GM12878 (cell line): ENCODE data around the gene CCR7. TPM values are rescaled to one million over a fixed set of nuclear protein-coding genes. Genes with fewer than 3 reads are reported as not detected.

Source experiments
- ATAC-seq: fragments of 200-7000 bp; cut with Tn5 transposase; 3 replicates; pipeline ENCODE4 v1.9.1; 2020; ENCODE audit warnings: mild to moderate bottlenecking, moderate library complexity
- BruUV-seq: library from RNA; stranded (reverse); fragments of 400-500 nt; replicated peaks from 2 replicates; lab custom pipeline; 2021; lab: Mats Ljungman, UMichigan
- CTCF ChIA-PET: fragments of 300-600 bp; sonication (Branson Sonifier 250); formaldehyde crosslinking; extraction: SDS; loops from one replicate; lab custom pipeline; 2021; ENCODE audit warnings: inconsistent platforms; lab: Yijun Ruan, JAX
- POLR2A ChIA-PET: fragments of 350-600 bp; formaldehyde crosslinking; extraction: SDS; loops from one replicate; lab custom pipeline; 2021; ENCODE audit warnings: inconsistent platforms; lab: Charles Lee
- RAD21 ChIA-PET: fragments of 300-600 bp; sonication (Branson Sonifier 250); formaldehyde crosslinking; loops from one replicate; lab custom pipeline; 2023; ENCODE audit warnings: antibody characterized with exemption; ENCODE audit not compliant: unreplicated experiment; lab: Charles Lee
- SMC1A ChIA-PET: fragments of 300-600 bp; sonication (Branson Sonifier 250); formaldehyde crosslinking; loops from one replicate; lab custom pipeline; 2023; ENCODE audit not compliant: unreplicated experiment, uncharacterized antibody; lab: Charles Lee
- DNase-seq: peaks from one replicate; pipeline ENCODE4 v3.0.0-alpha.2; 2011; ENCODE audit warnings: low read depth, low spot score
- FAIRE-seq: peaks from 3 replicates; lab custom pipeline; 2011; peaks lifted over from hg19 to GRCh38; lab: Jason Lieb, UNC
- H2AFZ ChIP-seq: 2 replicates; pipeline ENCODE4 v1.6.0; 2011; ENCODE audit warnings: low read depth, low read length, control low read depth; ENCODE audit not compliant: control insufficient read depth
- H3K27ac ChIP-seq: 2 replicates; pipeline ENCODE4 v1.5.1; 2011; ENCODE audit warnings: control low read depth; ENCODE audit not compliant: control insufficient read depth, insufficient read depth
- H3K27me3 ChIP-seq, 2 experiments: replicated peaks in 1 of 2; 2 replicates each; pipeline versions ENCODE4 v1.6.0 to v1.6.1; 2011; ENCODE audit warnings: low read length in 1 of 2; ENCODE audit not compliant: control insufficient read depth in 2 of 2, insufficient read depth in 2 of 2
- H3K36me3 ChIP-seq, 2 experiments: 2 replicates each; pipeline ENCODE4 v1.5.1; 2011; ENCODE audit warnings: low read length in 1 of 2; ENCODE audit not compliant: control insufficient read depth in 2 of 2, insufficient read depth in 2 of 2
- H3K4me1 ChIP-seq: 2 replicates; pipeline ENCODE4 v1.6.1; 2011; ENCODE audit warnings: mild to moderate bottlenecking, low read length, moderate library complexity, mixed read lengths; ENCODE audit not compliant: control insufficient read depth, insufficient read depth
- H3K4me2 ChIP-seq: 2 replicates; pipeline ENCODE4 v1.6.0; 2011; ENCODE audit warnings: control low read depth; ENCODE audit not compliant: control insufficient read depth, insufficient read depth
- H3K4me3 ChIP-seq: fragments of 200-600 bp; sonication (generic); 2 replicates; pipeline ENCODE4 v1.5.1; 2016
- H3K79me2 ChIP-seq: 2 replicates; pipeline ENCODE4 v1.6.0; 2011; ENCODE audit warnings: low read length; ENCODE audit not compliant: control insufficient read depth, insufficient read depth
- H3K9ac ChIP-seq: 2 replicates; pipeline ENCODE4 v1.8.0; 2011; ENCODE audit warnings: low read length, control low read depth, mixed read lengths; ENCODE audit not compliant: control insufficient read depth, insufficient read depth
- H3K9me3 ChIP-seq: replicated peaks from 3 replicates; pipeline ENCODE4 v1.5.1; 2011; ENCODE audit warnings: mild to moderate bottlenecking, low read length; ENCODE audit not compliant: control insufficient read depth, insufficient read depth
- H4K20me1 ChIP-seq: 2 replicates; pipeline ENCODE4 v1.6.0; 2011; ENCODE audit not compliant: control insufficient read depth, insufficient read depth
- BACH1 ChIP-seq: fragments of 450-650 bp; IDR thresholded peaks from 2 replicates; pipeline ENCODE4 v1.6.1; 2017; ENCODE audit warnings: mild to moderate bottlenecking, borderline replicate concordance
- CBFB ChIP-seq: IDR thresholded peaks from 2 replicates; pipeline ENCODE4 v1.6.1; 2016; ENCODE audit warnings: antibody characterized with exemption, low read depth
- ESRRA ChIP-seq: IDR thresholded peaks from 2 replicates; pipeline ENCODE4 v1.6.1; 2012; ENCODE audit warnings: mild to moderate bottlenecking, low read length, improper control_type of control experiment
- FOXM1 ChIP-seq: IDR thresholded peaks from 2 replicates; pipeline ENCODE4 v1.6.1; 2012; ENCODE audit warnings: low read depth, mild to moderate bottlenecking, inconsistent platforms, low read length, moderate library complexity
- HDGF ChIP-seq: fragments of 450-650 bp; IDR thresholded peaks from 2 replicates; pipeline ENCODE4 v1.6.1; 2016; ENCODE audit warnings: antibody characterized with exemption
- IKZF2 ChIP-seq, 2 experiments: fragments of 450-650 bp; IDR thresholded peaks; 2 replicates each; pipeline ENCODE4 v1.6.1; 2017; ENCODE audit warnings: mild to moderate bottlenecking in 2 of 2, moderate library complexity in 2 of 2
- KDM1A ChIP-seq: fragments of 200-600 bp; sonication (generic); IDR thresholded peaks from 2 replicates; pipeline ENCODE4 v1.6.1; 2016; ENCODE audit warnings: borderline replicate concordance
- MEF2B ChIP-seq: fragments of 450-650 bp; IDR thresholded peaks from 2 replicates; pipeline ENCODE4 v1.6.1; 2018; ENCODE audit warnings: mild to moderate bottlenecking, moderate library complexity; ENCODE audit not compliant: partially characterized antibody, poor library complexity, severe bottlenecking
- PML ChIP-seq: IDR thresholded peaks from 2 replicates; pipeline ENCODE4 v1.6.1; 2012; ENCODE audit warnings: low read length, inconsistent platforms
- POLR2A ChIP-seq: IDR thresholded peaks from 2 replicates; pipeline ENCODE4 v1.6.1; 2011; ENCODE audit warnings: low read depth, mild to moderate bottlenecking, low read length
- SMAD5 ChIP-seq: IDR thresholded peaks from 2 replicates; pipeline ENCODE4 v1.6.1; 2016; ENCODE audit warnings: antibody characterized with exemption, low read depth
- SRF ChIP-seq, 2 experiments: IDR thresholded peaks; 2 replicates each; pipeline ENCODE4 v1.6.1; 2011; ENCODE audit warnings: low read depth in 2 of 2, low read length in 2 of 2, mild to moderate bottlenecking in 1 of 2, moderate library complexity in 1 of 2
- WGBS: methylation state at CpG from one replicate; pipeline ENCODE4 v1.1.6; 2016; ENCODE audit warnings: low lambda C conversion rate; ENCODE audit not compliant: insufficient replicate concordance, insufficient coverage; ENCODE audit errors: missing lambda C conversion rate; 5-methylcytosine and 5-hydroxymethylcytosine counted together
- in situ Hi-C: fragments of 300-500 bp; cut with MboI; formaldehyde crosslinking; loops from 9 replicates; pipeline ENCODE4 v1.14.3; 2018; ENCODE audit warnings: mixed read lengths
- intact Hi-C: fragments of 100-400 bp; cut with micrococcal nuclease; formaldehyde crosslinking; loops from one replicate; pipeline ENCODE4 v1.14.2; 2022; ENCODE audit not compliant: unreplicated experiment
- polyA plus RNA-seq, 11 experiments: library from polyadenylated mRNA; depleted of rRNA in 4 of 11; unstranded in 6 of 11; stranded (reverse) in 5 of 11; fragments of >200 nt; fragmentation: Nextera tagmentation in 4 of 11; fragmentation: Illumina TruSeq in 1 of 11; extraction: Ambion mirVana in 4 of 11; extraction: Trizol in 1 of 11; gene quantifications; 1 replicate in 1 of 11; 2 replicates in 10 of 11; pipeline versions ENCODE4 v1.2.1 to v1.2.3, GENCODE V29; 2011 to 2016; ENCODE audit warnings: inconsistent platforms in 2 of 11, missing spikeins in 2 of 11, low read depth in 1 of 11
- total RNA-seq, 4 experiments: library from RNA; depleted of rRNA in 3 of 4; stranded (reverse); fragments of >200 nt in 3 of 4; fragmentation: Illumina TruSeq in 1 of 4; extraction: Trizol in 1 of 4; gene quantifications; 2 replicates each; pipeline versions ENCODE4 v1.2.1 to v1.2.3, GENCODE V29; 2013 to 2021
- TF ChIP-seq, protein P1 (sequence below), 3 experiments: IDR thresholded peaks in 2 of 3; conservative IDR thresholded peaks in 1 of 3; 2 replicates each; pipeline ENCODE4 v1.5.1; 2011; ENCODE audit warnings: low read depth in 3 of 3, low read length in 3 of 3, mild to moderate bottlenecking in 3 of 3, control low read depth in 2 of 3, moderate library complexity in 2 of 3, inconsistent platforms in 1 of 3, mixed read lengths in 1 of 3; ENCODE audit not compliant: control insufficient read depth in 2 of 3, insufficient read depth in 1 of 3; ENCODE audit errors: extremely low read depth in 1 of 3
- TF ChIP-seq, protein P2 (sequence below): IDR thresholded peaks from 2 replicates; pipeline ENCODE4 v1.6.1; 2011; ENCODE audit warnings: borderline replicate concordance, low read depth, mild to moderate bottlenecking, moderate library complexity, low read length; ENCODE audit not compliant: insufficient read depth, poor library complexity, severe bottlenecking
- TF ChIP-seq, protein P3 (sequence below): fragments of 450-650 bp; IDR thresholded peaks from 2 replicates; pipeline ENCODE4 v1.6.1; 2017; ENCODE audit warnings: low read depth, mild to moderate bottlenecking, moderate library complexity

Gene CCR7
- total and polyA plus RNA-seq, 10 of the 15 experiments (the other 5 are each of a cell fraction or from before 2014, with no cell fraction given), result 131 to 1,171 (median 260) TPM

DNA sequence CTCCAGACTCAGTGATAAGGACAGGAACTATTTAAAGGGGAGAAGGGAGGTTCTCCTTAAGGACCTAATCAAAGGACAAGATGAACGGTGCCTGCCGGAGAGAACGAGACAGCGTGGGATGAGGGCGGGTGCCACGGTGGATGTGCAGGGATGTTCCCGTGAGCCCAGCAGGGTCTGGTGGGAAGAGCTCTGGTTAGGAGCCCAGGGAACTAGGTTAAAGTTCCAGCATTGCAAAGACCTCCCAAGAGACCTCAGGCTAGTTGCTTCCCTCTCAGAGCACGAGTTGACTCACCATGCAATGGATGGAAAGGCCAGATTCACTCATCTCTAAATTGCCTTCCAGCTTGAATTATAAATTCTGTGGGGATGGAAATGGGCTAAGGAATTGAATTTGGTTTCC, 14.7 kb downstream of the CCR7 start:
- no peak overlapping the region for H3K27ac ChIP-seq
- ChIA-PET RAD21 (interaction anchor here (1.7 to 21.1 kb wide), 4 partner anchors 11 to 65 kb away, joined by 5 to 514 read pairs (median 50); no protein-coding TSS in a partner anchor), SMC1A (interaction anchor here (0.7 to 21.2 kb wide), 4 partner anchors 11 to 65 kb away, joined by 3 to 430 read pairs (median 51); partner anchors contain the start of gene CCR7), CTCF (interaction anchor here (0.6 to 13.0 kb wide), 6 partner anchors 8 to 77 kb away, joined by 3 to 138 read pairs (median 7); no protein-coding TSS in a partner anchor), POLR2A (interaction anchor here (2.8 to 5.4 kb wide), 2 partner anchors 11 to 65 kb away, joined by 13 to 39 read pairs; no protein-coding TSS in a partner anchor)
- ATAC-seq (no peak), FAIRE-seq (no peak), DNase-seq (no peak)
- no TSS peak for BruUV-seq
- intact Hi-C loops, result no loop called here
- in situ Hi-C loops, result no loop called here
- 0 out of 2 replicates have a peak, but pooled peaks have one; percentile 11 for TF ChIP-seq CBFB
- TF ChIP-seq BACH1, result no peak
- TF ChIP-seq MEF2B, result peak; percentile 31
- TF ChIP-seq ESRRA, result no peak
- TF ChIP-seq, protein P1, sequence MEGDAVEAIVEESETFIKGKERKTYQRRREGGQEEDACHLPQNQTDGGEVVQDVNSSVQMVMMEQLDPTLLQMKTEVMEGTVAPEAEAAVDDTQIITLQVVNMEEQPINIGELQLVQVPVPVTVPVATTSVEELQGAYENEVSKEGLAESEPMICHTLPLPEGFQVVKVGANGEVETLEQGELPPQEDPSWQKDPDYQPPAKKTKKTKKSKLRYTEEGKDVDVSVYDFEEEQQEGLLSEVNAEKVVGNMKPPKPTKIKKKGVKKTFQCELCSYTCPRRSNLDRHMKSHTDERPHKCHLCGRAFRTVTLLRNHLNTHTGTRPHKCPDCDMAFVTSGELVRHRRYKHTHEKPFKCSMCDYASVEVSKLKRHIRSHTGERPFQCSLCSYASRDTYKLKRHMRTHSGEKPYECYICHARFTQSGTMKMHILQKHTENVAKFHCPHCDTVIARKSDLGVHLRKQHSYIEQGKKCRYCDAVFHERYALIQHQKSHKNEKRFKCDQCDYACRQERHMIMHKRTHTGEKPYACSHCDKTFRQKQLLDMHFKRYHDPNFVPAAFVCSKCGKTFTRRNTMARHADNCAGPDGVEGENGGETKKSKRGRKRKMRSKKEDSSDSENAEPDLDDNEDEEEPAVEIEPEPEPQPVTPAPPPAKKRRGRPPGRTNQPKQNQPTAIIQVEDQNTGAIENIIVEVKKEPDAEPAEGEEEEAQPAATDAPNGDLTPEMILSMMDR (IDR thresholded peaks at IDR 0.05 in 2 of 3, conservative IDR thresholded peaks at IDR 0.05 in 1 of 3; ENCODE audit: control insufficient read depth in 2 of 3, extremely low read depth in 1 of 3, insufficient read depth in 1 of 3, low read depth in 3 of 3, low read length in 3 of 3), result no peak
- TF ChIP-seq HDGF, result no peak
- no peak for TF ChIP-seq SMAD5
- TF ChIP-seq, protein P2, sequence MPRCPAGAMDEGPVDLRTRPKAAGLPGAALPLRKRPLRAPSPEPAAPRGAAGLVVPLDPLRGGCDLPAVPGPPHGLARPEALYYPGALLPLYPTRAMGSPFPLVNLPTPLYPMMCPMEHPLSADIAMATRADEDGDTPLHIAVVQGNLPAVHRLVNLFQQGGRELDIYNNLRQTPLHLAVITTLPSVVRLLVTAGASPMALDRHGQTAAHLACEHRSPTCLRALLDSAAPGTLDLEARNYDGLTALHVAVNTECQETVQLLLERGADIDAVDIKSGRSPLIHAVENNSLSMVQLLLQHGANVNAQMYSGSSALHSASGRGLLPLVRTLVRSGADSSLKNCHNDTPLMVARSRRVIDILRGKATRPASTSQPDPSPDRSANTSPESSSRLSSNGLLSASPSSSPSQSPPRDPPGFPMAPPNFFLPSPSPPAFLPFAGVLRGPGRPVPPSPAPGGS, result peak; percentile 7
- no peak for TF ChIP-seq KDM1A
- TF ChIP-seq, protein P3, sequence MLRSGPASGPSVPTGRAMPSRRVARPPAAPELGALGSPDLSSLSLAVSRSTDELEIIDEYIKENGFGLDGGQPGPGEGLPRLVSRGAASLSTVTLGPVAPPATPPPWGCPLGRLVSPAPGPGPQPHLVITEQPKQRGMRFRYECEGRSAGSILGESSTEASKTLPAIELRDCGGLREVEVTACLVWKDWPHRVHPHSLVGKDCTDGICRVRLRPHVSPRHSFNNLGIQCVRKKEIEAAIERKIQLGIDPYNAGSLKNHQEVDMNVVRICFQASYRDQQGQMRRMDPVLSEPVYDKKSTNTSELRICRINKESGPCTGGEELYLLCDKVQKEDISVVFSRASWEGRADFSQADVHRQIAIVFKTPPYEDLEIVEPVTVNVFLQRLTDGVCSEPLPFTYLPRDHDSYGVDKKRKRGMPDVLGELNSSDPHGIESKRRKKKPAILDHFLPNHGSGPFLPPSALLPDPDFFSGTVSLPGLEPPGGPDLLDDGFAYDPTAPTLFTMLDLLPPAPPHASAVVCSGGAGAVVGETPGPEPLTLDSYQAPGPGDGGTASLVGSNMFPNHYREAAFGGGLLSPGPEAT, result no peak
- peak; percentile 28; the same call in 1 of the 2 replicates for TF ChIP-seq FOXM1
- TF ChIP-seq SRF (IDR thresholded peaks at IDR 0.05; ENCODE audit: low read depth in 2 of 2, low read length in 2 of 2), result no peak
- peak; percentile 20 to 41; a peak in 1 of 4 replicates for TF ChIP-seq IKZF2 (IDR thresholded peaks at IDR 0.05)
- peak; percentile 50; the same call in 1 of the 2 replicates for TF ChIP-seq POLR2A
- no peak for TF ChIP-seq PML
- H3K36me3 ChIP-seq, result peaks cover 8 to 22% of the 10 kb centered on the region in 2 experiments; a peak in 3 of 4 replicates
- H3K9ac ChIP-seq, result no peak overlapping the region
- no peaks in the 10 kb centered on the region for H3K79me2 ChIP-seq
- no peak overlapping the region for H2AFZ ChIP-seq
- 73% methylated on average over 8 of the region's 8 CpGs for WGBS
- H3K4me3 ChIP-seq, result no peak overlapping the region
- no peaks in the 10 kb centered on the region for H4K20me1 ChIP-seq
- no peaks in the 10 kb centered on the region; the same call in 2 of the 3 replicates for H3K9me3 ChIP-seq
- H3K4me1 ChIP-seq, result peaks cover 43% of the 10 kb centered on the region
- no peaks in the 10 kb centered on the region for H3K27me3 ChIP-seq
- H3K4me2 ChIP-seq, result no peak overlapping the region
